Measurements from ENCODE around the gene PDHB. TPM values are rescaled to one million over a fixed set of nuclear protein-coding genes. Genes with fewer than 3 reads are reported as not detected.

The PDHB gene
- total and polyA plus RNA-seq, 10 of the 15 experiments (the other 5 are each of a cell fraction or from before 2014, with no cell fraction given) = 62.9 to 224 (median 93.2) TPM

GRCh38 chr3:58414538-58415197 lies 19.0 kb downstream of the PDHB start (continued):
- TF ChIP-seq CTCF (IDR thresholded peaks at IDR 0.05 in 2 of 3, conservative IDR thresholded peaks at IDR 0.05 in 1 of 3; ENCODE audit: control insufficient read depth in 2 of 3, extremely low read depth in 1 of 3, insufficient read depth in 1 of 3, low read depth in 3 of 3, low read length in 3 of 3) = peak; percentile 63 to 72 (median 71)
- no peak for TF ChIP-seq KDM1A (IDR thresholded peaks at IDR 0.05; ENCODE audit: borderline replicate concordance)

- Histone ChIP-seq H3K79me2 (ENCODE audit: control insufficient read depth, insufficient read depth, low read length) (no peaks in the 10 kb centered on the region), H3K4me3 (no peak overlapping the region), H4K20me1 (ENCODE audit: control insufficient read depth, insufficient read depth) (no peaks in the 10 kb centered on the region), H3K27me3 (replicated peaks in 1 of 2; ENCODE audit: control insufficient read depth in 2 of 2, insufficient read depth in 2 of 2, low read length in 1 of 2) (no peaks in the 10 kb centered on the region), H3K4me1 (ENCODE audit: control insufficient read depth, insufficient read depth, low read length) (peaks cover 4% of the 10 kb centered on the region; the same call in 1 of the 2 replicates), H3K9ac (ENCODE audit: control insufficient read depth, insufficient read depth, low read length) (no peak overlapping the region), H3K4me2 (ENCODE audit: control insufficient read depth, insufficient read depth) (no peak overlapping the region), H2AFZ (ENCODE audit: control insufficient read depth, low read depth, low read length) (no peak overlapping the region), H3K36me3 (ENCODE audit: control insufficient read depth in 2 of 2, insufficient read depth in 2 of 2, low read length in 1 of 2) (peaks cover 2 to 4% of the 10 kb centered on the region in 2 experiments; a peak in 3 of 4 replicates), H3K27ac (ENCODE audit: control insufficient read depth, insufficient read depth) (no peak overlapping the region), H3K9me3 (replicated peaks; ENCODE audit: control insufficient read depth, insufficient read depth, low read length) (no peaks in the 10 kb centered on the region)
- intact Hi-C loops (cut with micrococcal nuclease; ENCODE audit: unreplicated experiment) = loop anchor here (5.0 kb wide), 2 partner anchors 105 to 225 kb away; partner anchors contain the start of genes HTD2 and RPP14
- POLR2A ChIA-PET = no interaction called here
- FAIRE-seq (no peak), ATAC-seq (no peak), DNase-seq (ENCODE audit: low read depth, low spot score) (no peak)
- RAD21 ChIA-PET (ENCODE audit: unreplicated experiment) = interaction anchor here (0.6 to 1.6 kb wide), 4 partner anchors 31 to 224 kb away, joined by 3 to 4 read pairs (median 3); no protein-coding TSS in a partner anchor
- SMC1A ChIA-PET (ENCODE audit: uncharacterized antibody, unreplicated experiment) = interaction anchor here (0.8 to 5.4 kb wide), 7 partner anchors 9 to 105 kb away, joined by 3 to 36 read pairs (median 4); partner anchors contain the start of gene HTD2
- in situ Hi-C loops (cut with MboI) = loop anchor here (5.0 kb wide), 2 partner anchors 85 to 230 kb away; no protein-coding TSS in a partner anchor
- 70% methylated on average over 8 of the region's 8 CpGs for WGBS (ENCODE audit: insufficient coverage, insufficient replicate concordance, low lambda C conversion rate, missing lambda C conversion rate)
- no peak for TF ChIP-seq SPI1 (IDR thresholded peaks at IDR 0.05; ENCODE audit: borderline replicate concordance, insufficient read depth, low read depth, low read length)
- TF ChIP-seq IKZF2 (IDR thresholded peaks at IDR 0.05) = no peak
- no peak for TF ChIP-seq SUZ12 (IDR thresholded peaks at IDR 0.05; ENCODE audit: unreplicated experiment)
- TF ChIP-seq MTA2 (IDR thresholded peaks at IDR 0.05; ENCODE audit: low read depth) = no peak
- TF ChIP-seq BHLHE40 (IDR thresholded peaks at IDR 0.05; ENCODE audit: borderline replicate concordance in 1 of 2, low read depth in 2 of 2, low read length in 1 of 2) = no peak
- no peak for TF ChIP-seq TAF1 (IDR thresholded peaks at IDR 0.05; ENCODE audit: borderline replicate concordance, low read depth, low read length)
- CTCF ChIA-PET = interaction anchor here (0.6 to 5.9 kb wide), 10 partner anchors 9 to 106 kb away, joined by 3 to 112 read pairs (median 4); partner anchors contain the start of genes HTD2 and RPP14
- BruUV-seq (replicated peaks) = no TSS peak
Observed at GRCh38 chr3:58411851-58412830, 21.5 kb downstream of the PDHB start.

Measured in GM12878 (cell line).